Limb (tissue), 2 donors: ENCODE results near the gene NEDD4L.

ENCODE experiments used
- DNase-seq, 2 donors: peaks; one replicate each; pipeline ENCODE4 v3.0.0-alpha.2; 2016; ENCODE audit errors: extremely low spot score in 2 of 2

Gene NEDD4L

GRCh38 chr18:58286632-58287352 is 242.8 kb downstream of the NEDD4L start:
- DNase-seq, result no peak

GRCh38 chr18:58287353-58288274 is 243.6 kb downstream of the NEDD4L start:
- no peak for DNase-seq

DNA sequence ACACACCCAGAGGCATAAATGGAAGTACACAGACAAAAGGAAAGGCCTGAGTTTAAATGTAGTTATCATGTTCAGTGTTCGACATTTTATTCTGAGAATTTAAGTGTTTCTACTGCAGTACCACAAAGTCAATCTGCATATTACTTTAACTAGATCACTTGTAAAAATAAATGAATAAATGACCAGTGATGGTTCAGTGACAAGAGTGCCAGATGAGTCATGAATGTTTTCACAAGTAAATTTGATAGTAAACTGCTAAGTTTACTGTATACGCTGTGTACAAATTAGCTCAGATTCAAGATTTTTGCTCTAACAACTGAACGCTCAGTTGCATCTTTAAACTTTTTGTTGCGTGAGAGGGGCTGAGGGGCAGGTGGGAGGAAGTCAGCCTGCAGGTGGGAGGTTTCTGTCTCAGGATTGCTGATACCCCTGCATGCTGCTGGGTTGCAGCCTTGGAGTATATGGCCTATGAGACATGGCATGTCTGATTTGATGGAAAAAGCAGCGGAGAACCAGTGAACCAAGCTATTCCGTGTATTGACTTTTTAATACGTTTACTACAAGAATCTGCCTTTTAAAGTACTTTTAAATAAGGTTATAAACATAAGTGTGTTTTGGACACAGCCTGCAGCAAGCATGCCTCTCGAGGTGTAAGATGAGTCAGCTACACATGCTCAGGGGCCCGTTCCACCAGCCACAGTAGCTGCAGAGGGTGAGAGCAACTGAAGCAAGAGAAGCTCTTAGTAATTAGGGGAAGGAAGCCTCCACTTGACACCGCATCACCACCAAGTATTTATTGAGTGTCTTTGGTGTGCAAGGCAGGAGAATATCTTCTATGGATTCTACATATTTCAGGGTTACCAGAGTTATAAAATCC is 245.1 kb downstream of the NEDD4L start:
- DNase-seq, result no peak

DNA sequence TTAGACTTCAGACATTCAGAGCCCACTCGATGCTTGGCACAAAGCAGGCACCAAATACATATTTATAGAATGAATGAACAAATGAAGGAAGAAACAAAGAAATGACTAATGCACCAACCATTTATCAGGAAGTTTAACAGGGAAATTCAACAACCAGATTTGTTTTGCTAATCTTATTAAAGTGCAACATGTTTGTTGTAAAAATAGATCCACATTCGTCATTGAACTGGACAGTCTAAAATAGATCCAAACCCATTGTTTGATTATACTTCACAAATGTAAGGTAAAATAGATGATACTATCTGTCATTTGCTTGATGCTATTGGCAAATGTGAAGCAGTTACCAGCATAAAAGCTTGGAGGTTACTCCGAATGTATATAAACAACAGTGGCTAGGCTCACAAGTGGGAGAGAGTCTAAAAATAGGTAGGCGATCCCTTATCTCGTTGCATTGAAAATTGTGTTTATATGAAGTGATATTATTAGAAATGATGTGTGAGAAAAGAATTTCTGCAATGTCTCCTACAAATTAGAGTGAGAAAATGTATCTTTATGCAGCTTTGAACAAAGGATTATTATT is 246.2 kb downstream of the NEDD4L start:
- DNase-seq, result no peak

DNA sequence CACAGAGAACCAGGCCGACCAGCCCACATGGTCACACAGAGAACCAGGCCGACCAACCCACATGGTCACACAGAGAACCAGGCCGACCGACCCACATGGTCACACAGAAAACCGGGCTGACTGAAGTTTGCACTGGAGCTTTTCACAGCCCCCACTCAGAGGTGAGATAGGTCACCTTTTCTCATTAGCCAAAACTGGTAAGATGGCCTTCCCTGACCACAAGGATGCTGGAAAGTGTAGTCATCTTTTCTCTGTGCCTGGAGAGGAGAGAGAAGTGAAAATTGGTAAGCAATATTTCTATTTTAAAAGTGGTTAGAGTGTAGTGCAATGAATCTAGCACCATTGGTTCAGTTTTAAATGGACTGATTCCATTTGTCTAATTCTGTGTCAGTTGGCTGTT is 247.1 kb downstream of the NEDD4L start:
- DNase-seq, result no peak

DNA sequence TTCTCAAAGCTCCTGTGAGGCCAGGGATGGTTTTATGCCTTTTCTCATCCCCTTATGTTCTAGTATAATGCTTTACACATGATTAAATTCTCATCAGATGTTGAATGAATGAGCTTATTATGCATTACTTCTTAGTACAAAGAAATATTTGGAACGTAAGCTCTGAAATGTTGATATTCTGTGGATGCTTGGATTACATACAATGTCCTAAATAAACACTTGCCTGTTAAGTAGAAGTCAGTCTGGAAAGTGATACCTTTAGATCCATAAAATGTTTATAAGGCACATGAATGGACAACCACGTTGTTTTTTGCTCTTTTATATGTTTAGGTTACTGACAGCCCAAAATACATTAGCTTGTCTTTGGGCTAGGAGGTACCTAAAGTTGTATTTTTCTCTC is 248.6 kb downstream of the NEDD4L start:
- no peak for DNase-seq

GRCh38 chr18:58297198-58297597 is 253.2 kb downstream of the NEDD4L start:
- no peak for DNase-seq

DNA sequence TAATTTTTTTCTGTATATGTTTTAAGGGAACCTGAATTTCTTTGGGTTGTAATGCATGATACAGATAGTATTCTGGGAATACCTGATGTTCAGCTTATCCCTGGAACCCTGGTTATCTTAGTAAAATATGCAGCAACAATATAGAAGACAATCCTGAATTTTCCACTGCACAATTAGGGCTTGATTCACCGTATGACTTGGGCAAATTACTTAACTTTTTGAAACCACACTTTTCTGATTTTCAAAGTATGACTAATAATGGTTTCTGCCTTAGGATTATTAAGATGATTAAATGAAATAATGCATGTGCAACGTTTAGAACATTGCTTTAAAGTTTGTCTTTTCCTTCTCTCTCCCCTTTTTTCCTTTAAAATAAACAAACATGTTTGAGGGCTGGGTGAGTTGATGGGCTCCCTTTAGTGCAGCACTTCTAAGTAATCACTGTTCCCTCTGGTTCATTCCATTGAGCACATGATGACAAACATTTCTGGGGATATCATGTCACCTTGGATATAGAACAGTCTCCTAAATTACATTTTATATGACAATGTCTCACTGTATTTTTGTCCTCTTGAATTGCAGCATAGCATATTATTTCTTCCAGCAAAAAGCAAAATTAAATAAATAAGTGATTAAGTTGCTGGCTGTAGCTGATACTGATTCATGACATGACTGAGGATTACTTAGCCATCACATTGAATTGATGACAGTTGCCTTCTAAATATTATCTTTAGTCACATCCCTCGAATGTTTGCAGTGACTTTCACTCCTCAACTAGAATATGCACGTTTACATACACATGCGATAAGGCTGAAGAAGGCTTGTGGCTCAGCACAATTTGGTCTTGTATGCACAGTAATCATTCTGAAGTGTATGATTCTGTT is 254.5 kb downstream of the NEDD4L start:
- DNase-seq, result no peak

- DNase-seq, result no peak
Measured at GRCh38 chr18:58299135-58299473, 255.1 kb downstream of the NEDD4L start.

- DNase-seq, result no peak
Measured at GRCh38 chr18:58299936-58300335, 255.9 kb downstream of the NEDD4L start.

GRCh38 chr18:58300867-58301266 is 256.8 kb downstream of the NEDD4L start:
- DNase-seq, result no peak

- no peak for DNase-seq
Measured at GRCh38 chr18:58302811-58303210, 258.8 kb downstream of the NEDD4L start.

- DNase-seq, result no peak
Measured at GRCh38 chr18:58303363-58303762, 259.3 kb downstream of the NEDD4L start.

DNA sequence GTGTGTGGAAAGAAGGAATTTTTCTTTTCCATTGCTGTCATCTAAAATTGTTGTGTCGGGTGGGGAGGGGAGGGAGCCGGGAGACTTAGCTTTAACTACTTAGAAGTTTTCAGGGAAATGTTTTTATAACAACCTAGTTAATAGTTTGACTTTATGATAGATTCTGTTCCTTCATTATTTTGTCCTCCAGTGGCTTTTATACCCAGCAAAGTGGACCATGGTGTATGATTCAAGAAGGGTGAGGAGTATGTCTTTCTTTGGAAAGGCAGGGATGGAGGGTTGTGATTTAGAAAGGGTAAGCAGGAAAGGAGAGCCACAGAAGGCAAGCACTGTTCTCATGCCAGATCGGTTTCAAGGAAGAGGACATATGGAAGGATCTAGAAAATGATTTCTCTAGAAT is 261.8 kb downstream of the NEDD4L start:
- DNase-seq, result no peak

DNA sequence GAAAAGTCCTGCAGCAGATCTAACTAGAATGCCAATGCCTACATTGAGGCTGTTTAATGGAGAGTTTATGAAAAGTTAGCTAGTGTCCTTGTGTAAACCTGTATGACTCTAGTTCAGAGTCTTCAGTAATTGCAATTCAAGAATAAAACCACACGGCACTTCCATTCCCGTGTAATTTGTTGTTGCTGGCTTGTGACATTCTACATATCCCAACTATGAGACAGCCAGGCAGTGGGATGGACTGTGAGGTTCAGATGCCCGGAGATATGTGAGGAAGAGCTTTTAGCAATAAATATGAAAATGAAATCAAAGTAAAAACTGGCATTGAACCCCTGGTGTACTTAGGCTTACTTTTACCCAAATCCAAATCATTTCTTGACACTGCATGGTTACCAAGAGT is 263.4 kb downstream of the NEDD4L start:
- no peak for DNase-seq

GRCh38 chr18:58308463-58308862 is 264.4 kb downstream of the NEDD4L start:
- no peak for DNase-seq

DNA sequence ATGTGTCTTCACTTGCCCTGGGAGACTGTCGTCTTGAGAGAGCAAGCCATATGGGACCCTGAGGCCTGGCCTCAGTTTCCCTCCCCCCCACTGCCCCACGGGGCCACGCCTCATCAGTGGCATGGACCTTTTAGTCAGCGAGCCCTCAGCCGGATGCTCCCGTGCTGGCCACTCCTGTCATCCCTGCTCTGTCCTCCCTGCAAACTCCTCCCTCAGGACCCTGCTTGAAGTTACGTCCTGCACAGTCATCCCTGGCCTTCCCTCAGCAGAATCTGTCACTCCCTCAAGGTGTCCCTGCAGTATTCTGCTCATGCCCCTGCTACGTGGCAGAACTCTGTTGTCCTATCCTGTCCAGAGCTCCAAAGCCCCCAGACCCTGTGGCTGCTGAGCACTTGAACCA is 265.1 kb downstream of the NEDD4L start:
- DNase-seq, result no peak

GRCh38 chr18:58309610-58310239 is 265.7 kb downstream of the NEDD4L start:
- DNase-seq, result no peak

DNA sequence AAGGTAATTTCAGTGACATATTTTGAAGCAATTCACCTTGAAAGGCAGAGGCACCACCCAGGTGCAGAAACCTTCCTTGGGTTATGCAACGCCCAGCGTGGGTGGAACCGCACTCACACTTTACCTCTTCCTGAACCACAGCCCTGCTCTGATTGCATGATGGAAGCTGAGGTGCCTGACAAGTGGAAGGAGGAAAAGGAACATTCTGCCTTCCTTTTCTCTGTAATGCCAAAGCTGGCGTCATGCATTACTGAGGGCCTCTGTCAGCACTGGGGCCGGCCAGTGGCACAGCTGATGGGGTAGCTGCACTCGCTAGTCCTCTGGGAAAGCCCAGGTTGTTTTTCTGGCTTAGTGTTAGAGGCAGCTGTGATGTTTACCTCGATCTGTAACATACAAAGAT is 266.5 kb downstream of the NEDD4L start:
- DNase-seq, result no peak

GRCh38 chr18:58311390-58311789 is 267.4 kb downstream of the NEDD4L start:
- DNase-seq, result no peak
